GM18526 (cell line): ENCODE results near the gene STIM1.

Experiments used
- POLR2A ChIP-seq: IDR thresholded peaks from 3 replicates; pipeline ENCODE4 v1.6.1; 2011; ENCODE audit not compliant: insufficient read length; ENCODE audit errors: extremely low read depth

The STIM1 gene

GRCh38 chr11:3859373-3859881 lies 4.0 kb downstream of the STIM1 start:
- no peak for TF ChIP-seq POLR2A

DNA sequence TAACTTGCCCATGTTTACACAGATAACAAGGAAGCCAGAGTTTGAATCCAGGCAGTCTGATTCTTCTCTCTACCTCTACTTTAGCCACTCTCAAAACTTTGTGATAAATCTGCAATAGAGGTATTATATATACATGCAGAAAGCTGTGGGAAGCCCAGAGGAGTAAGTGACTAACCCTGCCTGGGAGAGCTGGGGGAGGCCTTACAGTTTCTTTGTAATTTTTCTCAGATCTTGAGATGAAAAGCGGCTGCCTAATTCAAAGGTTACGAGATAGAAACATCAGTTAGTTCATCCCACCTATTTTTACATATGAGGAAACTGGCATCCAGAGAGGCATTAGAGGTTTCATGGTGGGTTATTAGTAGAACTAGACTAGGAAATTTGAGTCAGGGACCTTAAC lies 4.9 kb downstream of the STIM1 start:
- no peak for TF ChIP-seq POLR2A

DNA sequence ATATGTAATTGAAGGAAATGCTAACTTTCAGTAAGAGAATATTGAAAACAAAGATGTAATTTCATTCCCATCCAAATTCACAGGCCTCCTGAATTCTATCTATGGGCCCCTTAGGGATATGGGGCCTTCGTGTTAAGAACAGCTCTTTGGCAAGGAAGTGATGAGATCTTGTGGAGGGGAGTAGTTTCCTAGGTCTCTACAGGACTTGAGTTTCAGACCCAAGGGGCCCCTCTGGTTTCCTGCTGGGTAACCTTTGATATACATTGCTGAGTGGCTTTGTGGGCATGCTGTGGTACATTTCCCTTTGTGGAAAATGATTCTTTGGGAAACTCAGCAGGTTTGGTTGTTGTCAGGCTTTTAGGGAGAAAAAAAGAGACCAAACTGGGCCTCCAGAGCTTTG lies 6.2 kb downstream of the STIM1 start:
- TF ChIP-seq POLR2A: no peak

DNA sequence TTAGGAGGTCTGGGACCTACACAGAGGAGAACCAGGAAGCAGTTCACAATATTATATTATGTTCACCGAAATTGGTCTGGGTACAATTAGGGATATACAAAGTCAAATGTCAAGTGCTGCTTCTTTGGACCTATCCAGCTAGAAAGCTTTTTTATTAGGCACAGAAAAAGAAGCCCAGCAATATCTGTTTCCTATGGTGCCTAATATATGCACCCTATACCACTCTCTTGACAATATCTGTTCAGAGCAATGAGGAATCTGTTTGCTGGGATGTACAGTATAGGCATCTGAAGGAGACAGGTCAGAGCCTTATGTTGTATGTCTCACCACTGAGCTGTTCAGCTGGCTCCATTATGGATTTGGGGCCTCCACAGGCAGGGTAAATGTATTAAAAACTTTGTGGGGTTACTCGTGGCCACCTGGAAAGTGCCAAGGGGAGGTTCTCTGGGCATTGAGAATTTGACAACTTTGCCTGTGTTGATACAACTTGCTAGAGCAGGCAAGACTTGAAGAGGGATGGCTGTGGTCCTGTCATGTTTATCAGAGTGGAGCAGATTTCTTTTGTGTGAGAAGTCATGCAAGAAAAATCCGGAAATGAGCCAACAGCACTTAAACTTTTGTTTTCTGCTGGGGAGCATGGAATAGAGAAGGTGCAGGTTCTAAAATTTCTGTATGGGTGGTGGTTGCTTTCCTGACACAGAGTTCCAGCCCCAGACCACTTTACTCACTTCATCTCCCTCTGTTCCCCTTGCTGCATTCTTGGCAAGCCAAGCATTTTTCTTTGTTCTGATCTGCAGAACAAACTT lies 10.1 kb downstream of the STIM1 start:
- no peak for TF ChIP-seq POLR2A

GRCh38 chr11:3866206-3866605 lies 10.7 kb downstream of the STIM1 start:
- TF ChIP-seq POLR2A: no peak

- TF ChIP-seq POLR2A: no peak
Observed at GRCh38 chr11:3866836-3867208, 11.4 kb downstream of the STIM1 start.

GRCh38 chr11:3867209-3868091 lies 12.0 kb downstream of the STIM1 start:
- no peak for TF ChIP-seq POLR2A

DNA sequence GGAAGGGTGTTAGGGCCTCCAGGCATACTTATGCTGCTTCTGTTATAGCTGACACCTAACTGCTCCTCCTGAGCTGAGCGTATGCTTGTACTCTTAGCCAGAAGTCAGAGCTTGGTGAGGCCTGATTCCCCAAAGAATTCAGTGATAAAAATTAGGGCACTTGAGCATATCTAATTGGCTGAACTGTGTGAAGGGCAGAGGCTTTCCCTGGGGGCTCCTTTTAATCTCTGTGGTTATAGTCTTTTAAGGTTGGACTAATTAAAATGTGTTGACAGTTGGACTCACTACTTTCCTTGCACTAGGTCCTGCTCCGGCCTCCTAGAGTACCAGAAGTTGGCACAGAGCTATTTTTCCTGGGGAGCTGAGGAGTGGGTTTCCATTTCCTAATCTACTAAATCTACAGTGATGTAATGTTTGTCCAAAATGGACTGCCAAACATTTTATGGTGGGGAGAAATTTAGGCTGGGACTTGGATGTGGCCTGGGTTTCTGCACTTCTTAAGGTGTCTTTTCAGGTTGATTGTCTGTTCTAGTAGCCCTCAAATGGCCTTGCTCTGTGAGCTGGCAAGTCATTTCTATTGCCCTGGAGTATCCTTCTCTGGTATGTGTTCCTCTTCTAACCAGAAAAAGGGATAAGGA lies 18.4 kb downstream of the STIM1 start:
- TF ChIP-seq POLR2A: no peak

- TF ChIP-seq POLR2A: no peak
Observed at GRCh38 chr11:3876613-3877012, 21.1 kb downstream of the STIM1 start.

- no peak for TF ChIP-seq POLR2A
Observed at GRCh38 chr11:3877364-3878257, 22.1 kb downstream of the STIM1 start.

GRCh38 chr11:3878258-3878584 lies 22.8 kb downstream of the STIM1 start:
- TF ChIP-seq POLR2A: no peak

- TF ChIP-seq POLR2A: no peak
Observed at GRCh38 chr11:3879216-3879966, 23.9 kb downstream of the STIM1 start.

GRCh38 chr11:3879967-3880542 lies 24.6 kb downstream of the STIM1 start:
- TF ChIP-seq POLR2A: no peak

- no peak for TF ChIP-seq POLR2A
Observed at GRCh38 chr11:3880724-3881123, 25.3 kb downstream of the STIM1 start.
